Measurements from ENCODE around the gene ACTR1A.
A peak's percentile ranks its signal among the peaks of the same experiment; 100 is the strongest.
"Not testable (repeated sequence)": the region's sequence is repeated elsewhere in the genome, so short reads cannot be mapped to it uniquely, and the experiment has no call there.

ACTR1A gene

GRCh38 chr10:102504179-102504975, 1.9 kb upstream of the ACTR1A start:
- Mint-ChIP-seq H3K9me3 (no peaks in the 10 kb centered on the region), H3K4me1 (ENCODE audit: low read depth) (peaks cover 28% of the 10 kb centered on the region), H3K4me3 (no peak overlapping the region), H3K36me3 (ENCODE audit: low read depth) (peaks cover 10% of the 10 kb centered on the region), H3K27me3 (ENCODE audit: low read depth) (no peaks in the 10 kb centered on the region), H3K27ac (peak overlapping the region; percentile 81)

DNA sequence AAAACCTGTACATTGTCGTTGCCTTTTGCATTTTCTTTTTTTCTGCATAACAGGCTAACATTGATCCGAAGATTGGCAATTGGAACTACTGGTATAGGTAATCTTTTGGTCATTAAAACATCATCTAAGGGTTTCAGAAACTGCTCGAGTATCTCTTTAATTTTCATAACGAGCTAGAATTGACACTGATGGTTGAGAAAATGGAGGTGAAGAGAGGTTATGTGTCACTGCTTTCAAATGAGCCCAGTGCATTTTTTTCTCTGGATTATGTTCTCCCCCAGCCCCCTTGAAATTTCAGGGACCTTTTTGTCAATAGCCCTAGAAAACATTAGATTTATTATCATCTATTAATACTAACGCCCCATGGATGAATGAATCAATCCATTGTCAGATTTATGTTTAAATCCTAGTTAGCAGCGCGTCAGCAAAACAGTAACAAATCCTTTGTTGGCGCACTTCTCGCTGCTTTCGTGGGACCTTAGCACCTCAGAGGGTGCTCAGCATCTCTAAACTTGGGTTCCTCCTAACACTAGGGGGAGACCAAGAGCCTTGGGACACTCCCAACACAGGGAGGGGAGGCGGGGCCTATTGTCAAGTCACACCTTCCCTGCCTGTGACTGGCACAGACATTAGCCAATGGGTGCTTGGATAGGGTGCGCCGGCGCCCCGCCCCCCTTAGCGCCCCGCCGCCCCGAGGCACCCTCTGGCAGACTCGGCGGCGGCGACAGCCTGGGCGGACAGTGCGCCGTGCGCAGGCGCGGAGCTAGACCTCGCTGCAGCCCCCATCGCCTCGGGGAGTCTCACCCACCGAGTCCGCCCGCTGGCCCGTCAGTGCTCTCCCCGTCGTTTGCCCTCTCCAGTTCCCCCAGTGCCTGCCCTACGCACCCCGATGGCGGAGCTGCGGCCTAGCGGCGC, 1.0 kb upstream of the ACTR1A start, which contains the start of gene SUFU:
SUFU (plus strand) TSS at position 709 of the 915 bp plus-strand sequence; CDS start at position 890, 181 bp downstream.
- Mint-ChIP-seq H3K36me3 (ENCODE audit: low read depth) (peaks cover 7% of the 10 kb centered on the region), H3K9me3 (no peaks in the 10 kb centered on the region), H3K4me3 (no peak within 1 kb of the TSS), H3K4me1 (ENCODE audit: low read depth) (peaks cover 33% of the 10 kb centered on the region), H3K27me3 (ENCODE audit: low read depth) (no peaks in the 10 kb centered on the region), H3K27ac (peak within 1 kb of the TSS; percentile 81)

- no peaks in the 10 kb centered on the region for H3K27me3 Mint-ChIP-seq (ENCODE audit: low read depth)
- peaks cover 3% of the 10 kb centered on the region for H3K36me3 Mint-ChIP-seq (ENCODE audit: low read depth)
Observed at GRCh38 chr10:102502029-102502336, 529 bp downstream of the ACTR1A start.

GRCh38 chr10:102501201-102502028, 1.1 kb downstream of the ACTR1A start:
- no peaks in the 10 kb centered on the region for H3K9me3 Mint-ChIP-seq
- no peaks in the 10 kb centered on the region for H3K27me3 Mint-ChIP-seq (ENCODE audit: low read depth)
- H3K4me3 Mint-ChIP-seq: no peak overlapping the region
- no peak overlapping the region for H3K27ac Mint-ChIP-seq
- H3K36me3 Mint-ChIP-seq (ENCODE audit: low read depth): peaks cover 3% of the 10 kb centered on the region
- H3K4me1 Mint-ChIP-seq (ENCODE audit: low read depth): peaks cover 27% of the 10 kb centered on the region

More at GRCh38 chr10:102502029-102502336, 529 bp downstream of the ACTR1A start:
- peaks cover 30% of the 10 kb centered on the region for H3K4me1 Mint-ChIP-seq (ENCODE audit: low read depth)
- no peak overlapping the region for H3K4me3 Mint-ChIP-seq
- H3K9me3 Mint-ChIP-seq: no peaks in the 10 kb centered on the region
- H3K27ac Mint-ChIP-seq: no peak overlapping the region

- H3K4me3 Mint-ChIP-seq: peak overlapping the region; percentile 8
- peaks cover 25% of the 10 kb centered on the region for H3K4me1 Mint-ChIP-seq (ENCODE audit: low read depth)
- peak overlapping the region; percentile 32 for H3K27ac Mint-ChIP-seq
- H3K9me3 Mint-ChIP-seq; H3K27me3 Mint-ChIP-seq (ENCODE audit: low read depth); H3K36me3 Mint-ChIP-seq (ENCODE audit: low read depth): not testable (repeated sequence)
Observed at GRCh38 chr10:102500686-102501085, 1.8 kb downstream of the ACTR1A start.

- Mint-ChIP-seq H3K9me3 (no peaks in the 10 kb centered on the region), H3K27ac (no peak overlapping the region), H3K4me1 (ENCODE audit: low read depth) (peaks cover 17% of the 10 kb centered on the region), H3K4me3 (no peak overlapping the region), H3K27me3 (ENCODE audit: low read depth) (no peaks in the 10 kb centered on the region), H3K36me3 (ENCODE audit: low read depth) (peaks cover 3% of the 10 kb centered on the region)
Observed at GRCh38 chr10:102499356-102499755, 3.2 kb downstream of the ACTR1A start.

DNA sequence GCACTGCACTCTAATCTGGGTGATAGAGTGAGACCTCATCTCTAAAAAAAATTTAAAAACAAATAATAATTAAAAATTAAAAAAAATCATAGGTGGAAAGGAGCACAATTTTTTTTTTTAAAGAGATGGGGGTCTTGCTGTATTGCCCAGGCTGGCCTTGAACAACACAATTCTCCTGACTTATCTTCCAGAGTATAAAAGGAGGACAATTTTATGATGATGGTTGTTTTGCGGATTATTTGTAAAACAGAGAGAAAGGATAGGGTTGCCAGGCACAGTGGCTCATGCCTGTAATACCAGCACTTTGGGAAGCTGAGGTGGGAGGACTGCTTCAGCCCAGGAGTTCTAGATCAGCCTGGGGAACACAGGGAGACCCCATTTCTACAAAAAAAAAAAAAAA, 5.0 kb downstream of the ACTR1A start:
- Mint-ChIP-seq H3K36me3 (ENCODE audit: low read depth) (peaks cover 3% of the 10 kb centered on the region), H3K4me3 (no peak overlapping the region), H3K9me3 (no peaks in the 10 kb centered on the region), H3K27ac (no peak overlapping the region), H3K27me3 (ENCODE audit: low read depth) (no peaks in the 10 kb centered on the region), H3K4me1 (ENCODE audit: low read depth) (peaks cover 17% of the 10 kb centered on the region)

- Mint-ChIP-seq H3K27ac (no peak overlapping the region), H3K27me3 (ENCODE audit: low read depth) (no peaks in the 10 kb centered on the region), H3K4me1 (ENCODE audit: low read depth) (peaks cover 10% of the 10 kb centered on the region), H3K9me3 (no peaks in the 10 kb centered on the region), H3K36me3 (ENCODE audit: low read depth) (peaks cover 9% of the 10 kb centered on the region), H3K4me3 (no peak overlapping the region)
Observed at GRCh38 chr10:102493771-102494170, 8.7 kb downstream of the ACTR1A start.

DNA sequence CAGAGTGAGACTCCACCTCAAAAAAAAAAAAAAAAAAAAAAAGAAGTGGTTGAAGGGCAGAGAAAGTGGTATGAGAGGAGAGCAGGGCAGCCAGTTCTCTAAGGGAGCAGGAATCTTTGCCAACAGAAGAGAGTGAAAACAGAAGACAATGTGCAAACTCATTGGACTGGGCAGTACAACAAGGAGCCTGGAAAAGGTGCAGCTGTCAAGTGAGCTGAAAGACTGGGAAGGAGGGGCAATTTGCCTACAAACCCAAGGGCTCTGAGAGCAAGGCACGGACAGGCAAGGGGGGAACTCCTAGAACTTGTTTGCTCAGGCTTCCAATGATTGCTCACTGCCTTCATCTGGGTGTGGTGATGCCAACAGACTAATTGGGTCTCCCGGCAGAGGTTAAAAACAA, 9.5 kb downstream of the ACTR1A start:
- Mint-ChIP-seq H3K36me3 (ENCODE audit: low read depth) (peaks cover 11% of the 10 kb centered on the region), H3K4me3 (no peak overlapping the region), H3K4me1 (ENCODE audit: low read depth) (peaks cover 8% of the 10 kb centered on the region), H3K27me3 (ENCODE audit: low read depth) (no peaks in the 10 kb centered on the region), H3K9me3 (no peaks in the 10 kb centered on the region), H3K27ac (no peak overlapping the region)

GRCh38 chr10:102492344-102492939, 10.1 kb downstream of the ACTR1A start:
- Mint-ChIP-seq H3K4me3 (no peak overlapping the region), H3K36me3 (ENCODE audit: low read depth) (peaks cover 14% of the 10 kb centered on the region), H3K27ac (no peak overlapping the region), H3K9me3 (no peaks in the 10 kb centered on the region), H3K4me1 (ENCODE audit: low read depth) (peaks cover 8% of the 10 kb centered on the region), H3K27me3 (ENCODE audit: low read depth) (no peaks in the 10 kb centered on the region)

GRCh38 chr10:102491136-102491535, 11.4 kb downstream of the ACTR1A start:
- H3K27me3 Mint-ChIP-seq (ENCODE audit: low read depth): no peaks in the 10 kb centered on the region

GRCh38 chr10:102485093-102485784, 17.3 kb downstream of the ACTR1A start:
- no peak overlapping the region for H3K27ac Mint-ChIP-seq
- H3K4me1 Mint-ChIP-seq (ENCODE audit: low read depth): no peaks in the 10 kb centered on the region
- no peaks in the 10 kb centered on the region for H3K9me3 Mint-ChIP-seq

More at GRCh38 chr10:102491136-102491535, 11.4 kb downstream of the ACTR1A start:
- Mint-ChIP-seq H3K4me3 (no peak overlapping the region), H3K9me3 (no peaks in the 10 kb centered on the region), H3K4me1 (ENCODE audit: low read depth) (peaks cover 8% of the 10 kb centered on the region), H3K36me3 (ENCODE audit: low read depth) (peaks cover 13% of the 10 kb centered on the region), H3K27ac (no peak overlapping the region)

DNA sequence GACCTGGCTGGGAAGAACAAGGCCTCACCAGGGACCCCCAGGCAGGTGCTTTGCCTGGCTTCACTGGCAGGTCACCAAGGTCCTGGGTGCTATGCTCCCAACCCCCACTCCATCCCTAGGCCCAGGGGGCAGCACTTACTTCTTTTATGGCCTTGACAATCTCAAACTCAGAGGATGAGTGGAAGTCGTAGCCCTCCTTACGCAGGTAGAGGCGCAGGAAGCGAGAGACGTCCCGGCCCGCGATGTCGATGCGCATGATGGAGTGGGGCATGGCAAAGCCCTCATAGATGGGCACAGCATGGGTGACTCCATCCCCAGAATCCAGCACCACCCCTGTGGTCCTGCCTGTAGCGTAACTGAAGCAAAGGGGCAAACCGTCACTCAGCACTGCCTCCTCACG, 18.5 kb downstream of the ACTR1A start:
- Mint-ChIP-seq H3K9me3 (no peaks in the 10 kb centered on the region), H3K27me3 (ENCODE audit: low read depth) (no peaks in the 10 kb centered on the region), H3K4me3 (no peak overlapping the region), H3K36me3 (ENCODE audit: low read depth) (peaks cover 37% of the 10 kb centered on the region), H3K27ac (no peak overlapping the region), H3K4me1 (ENCODE audit: low read depth) (peaks cover 2% of the 10 kb centered on the region)

More at GRCh38 chr10:102485093-102485784, 17.3 kb downstream of the ACTR1A start:
- peaks cover 35% of the 10 kb centered on the region for H3K36me3 Mint-ChIP-seq (ENCODE audit: low read depth)
- H3K27me3 Mint-ChIP-seq (ENCODE audit: low read depth): no peaks in the 10 kb centered on the region
- H3K4me3 Mint-ChIP-seq: no peak overlapping the region
